GM23338 (cell line): ENCODE results near the gene GRN.

ENCODE experiments used
- CTCF ChIP-seq, 2 experiments: fragments of 200-600 bp in 1 of 2; sonication (generic) in 1 of 2; conservative IDR thresholded peaks; 2 replicates each; pipeline versions ENCODE4 v1.5.1 to v1.6.1; 2016 to 2017; ENCODE audit warnings: antibody characterized with exemption in 2 of 2, low read depth in 2 of 2, mild to moderate bottlenecking in 2 of 2, moderate library complexity in 1 of 2
- EZH2phosphoT487 ChIP-seq: fragments of 200-600 bp; sonication (generic); IDR thresholded peaks from one replicate; pipeline ENCODE4 v1.8.1; 2018; ENCODE audit warnings: antibody characterized with exemption; ENCODE audit not compliant: unreplicated experiment

- TF ChIP-seq CTCF (conservative IDR thresholded peaks at IDR 0.05; ENCODE audit: low read depth in 2 of 2): no peak
- TF ChIP-seq EZH2phosphoT487: no peak
Measured at GRCh38 chr17:44372036-44372435, 26.9 kb downstream of the GRN start.
